Cardiac muscle cell (in vitro differentiated cells and primary cell): Measurements from ENCODE around the gene CMTR1. TPM values are rescaled to one million over a fixed set of nuclear protein-coding genes. Genes with fewer than 3 reads are reported as not detected.
A peak's percentile ranks its signal among the peaks of the same experiment; 100 is the strongest.

ENCODE experiments used
- DNase-seq, 2 donors: peaks; one replicate each; pipeline versions ENCODE4 v3.0.0 to v3.0.0-alpha.2; 2010 to 2017; ENCODE audit warnings: low read depth in 1 of 2, low spot score in 1 of 2
- H3K27ac ChIP-seq: fragments of 200-600 bp; sonication (generic); 2 replicates; pipeline ENCODE4 v1.5.1; 2016
- H3K27me3 ChIP-seq: fragments of 200-600 bp; sonication (generic); 2 replicates; pipeline ENCODE4 v1.6.0; 2016; ENCODE audit warnings: control low read depth
- H3K36me3 ChIP-seq: fragments of 200-600 bp; sonication (generic); 2 replicates; pipeline ENCODE4 v1.5.1; 2016; ENCODE audit warnings: control low read depth
- H3K4me1 ChIP-seq: fragments of 200-600 bp; sonication (generic); 2 replicates; pipeline ENCODE4 v1.8.1; 2017; ENCODE audit warnings: low read depth, mild to moderate bottlenecking, mixed run types
- H3K4me3 ChIP-seq: fragments of 200-600 bp; sonication (generic); 2 replicates; pipeline ENCODE4 v1.5.1; 2016; ENCODE audit warnings: mild to moderate bottlenecking
- H3K9me3 ChIP-seq: fragments of 200-600 bp; sonication (generic); 2 replicates; pipeline ENCODE4 v1.5.1; 2017; ENCODE audit warnings: low read depth, mild to moderate bottlenecking, control low read depth
- CTCF ChIP-seq: IDR thresholded peaks from 2 replicates; pipeline ENCODE4 v1.5.1; 2012; ENCODE audit warnings: low read depth, mild to moderate bottlenecking, low read length
- polyA plus RNA-seq: library from polyadenylated mRNA; unstranded; fragments of >200 nt; fragmentation: Nextera tagmentation; extraction: Ambion mirVana; gene quantifications from 2 replicates; pipeline ENCODE4 v1.2.1, GENCODE V29; 2016
- total RNA-seq: library from RNA; depleted of rRNA; stranded (reverse); fragments of >200 nt; gene quantifications from 2 replicates; pipeline ENCODE4 v1.2.3, GENCODE V29; 2016

The CMTR1 gene, protein sequence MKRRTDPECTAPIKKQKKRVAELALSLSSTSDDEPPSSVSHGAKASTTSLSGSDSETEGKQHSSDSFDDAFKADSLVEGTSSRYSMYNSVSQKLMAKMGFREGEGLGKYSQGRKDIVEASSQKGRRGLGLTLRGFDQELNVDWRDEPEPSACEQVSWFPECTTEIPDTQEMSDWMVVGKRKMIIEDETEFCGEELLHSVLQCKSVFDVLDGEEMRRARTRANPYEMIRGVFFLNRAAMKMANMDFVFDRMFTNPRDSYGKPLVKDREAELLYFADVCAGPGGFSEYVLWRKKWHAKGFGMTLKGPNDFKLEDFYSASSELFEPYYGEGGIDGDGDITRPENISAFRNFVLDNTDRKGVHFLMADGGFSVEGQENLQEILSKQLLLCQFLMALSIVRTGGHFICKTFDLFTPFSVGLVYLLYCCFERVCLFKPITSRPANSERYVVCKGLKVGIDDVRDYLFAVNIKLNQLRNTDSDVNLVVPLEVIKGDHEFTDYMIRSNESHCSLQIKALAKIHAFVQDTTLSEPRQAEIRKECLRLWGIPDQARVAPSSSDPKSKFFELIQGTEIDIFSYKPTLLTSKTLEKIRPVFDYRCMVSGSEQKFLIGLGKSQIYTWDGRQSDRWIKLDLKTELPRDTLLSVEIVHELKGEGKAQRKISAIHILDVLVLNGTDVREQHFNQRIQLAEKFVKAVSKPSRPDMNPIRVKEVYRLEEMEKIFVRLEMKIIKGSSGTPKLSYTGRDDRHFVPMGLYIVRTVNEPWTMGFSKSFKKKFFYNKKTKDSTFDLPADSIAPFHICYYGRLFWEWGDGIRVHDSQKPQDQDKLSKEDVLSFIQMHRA
- 40.7 and 53.3 TPM in 2 replicates for total RNA-seq
- polyA plus RNA-seq, result 41.2 and 42.5 TPM in 2 replicates

DNA sequence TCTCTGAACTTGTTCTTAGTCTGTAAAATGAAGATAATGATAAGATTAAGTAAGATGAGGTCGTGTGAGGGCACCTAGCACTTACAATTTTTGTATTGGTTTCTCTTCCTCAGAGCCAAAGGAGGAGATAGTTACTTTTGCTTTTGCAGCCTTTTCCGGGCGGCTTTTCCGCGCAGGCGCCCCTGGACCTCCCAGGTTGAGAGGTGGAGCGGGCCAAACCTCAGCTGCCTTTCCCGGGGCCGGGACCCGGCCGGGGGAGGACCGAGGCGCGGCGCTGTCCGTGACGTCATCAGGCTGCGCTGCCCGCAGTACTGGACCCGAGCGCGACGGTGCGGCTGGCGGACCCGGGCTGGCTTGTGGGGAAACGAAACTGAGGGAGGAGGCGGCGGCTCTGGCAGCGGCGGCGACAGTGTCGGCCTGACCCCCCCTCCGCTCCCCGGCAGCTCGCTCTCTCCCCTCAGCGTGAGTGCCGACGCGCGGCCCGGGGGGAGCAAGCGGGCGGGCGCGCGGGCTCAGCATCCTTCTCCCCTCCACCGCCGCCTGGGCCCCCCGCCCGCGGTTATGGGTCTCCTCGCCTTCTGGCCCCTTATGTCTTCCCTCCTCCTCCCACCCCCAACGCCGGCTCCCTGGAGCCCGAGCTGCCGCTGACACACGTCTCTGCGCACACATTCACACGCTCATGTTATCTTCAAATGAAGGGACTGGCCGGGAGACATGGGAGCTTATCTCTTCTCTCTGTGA is at the start of gene CMTR1:
CMTR1 (plus strand) TSS at position 306 of the 741 bp plus-strand sequence. CDS start 2,409 bp downstream, outside the sequence.
- Histone ChIP-seq H3K4me3 (peak within 1 kb of the TSS; percentile 74), H3K4me1 (peaks cover 13% of the 10 kb centered on the region), H3K27ac (peak within 1 kb of the TSS; percentile 94), H3K36me3 (peaks cover 9% of the 10 kb centered on the region), H3K27me3 (no peaks in the 10 kb centered on the region), H3K9me3 (no peaks in the 10 kb centered on the region)
- no peak for TF ChIP-seq CTCF
- DNase-seq, result peak; percentile 94 to 95

GRCh38 chr6:37388578-37388977 is 44.4 kb upstream of the CMTR1 start:
- TF ChIP-seq CTCF, result no peak
- H3K27ac ChIP-seq, result no peak overlapping the region
- H3K9me3 ChIP-seq, result no peaks in the 10 kb centered on the region
- no peaks in the 10 kb centered on the region for H3K27me3 ChIP-seq
- peaks cover 38% of the 10 kb centered on the region for H3K36me3 ChIP-seq
- H3K4me1 ChIP-seq, result no peaks in the 10 kb centered on the region
- H3K4me3 ChIP-seq, result no peak overlapping the region
- no peak for DNase-seq

DNA sequence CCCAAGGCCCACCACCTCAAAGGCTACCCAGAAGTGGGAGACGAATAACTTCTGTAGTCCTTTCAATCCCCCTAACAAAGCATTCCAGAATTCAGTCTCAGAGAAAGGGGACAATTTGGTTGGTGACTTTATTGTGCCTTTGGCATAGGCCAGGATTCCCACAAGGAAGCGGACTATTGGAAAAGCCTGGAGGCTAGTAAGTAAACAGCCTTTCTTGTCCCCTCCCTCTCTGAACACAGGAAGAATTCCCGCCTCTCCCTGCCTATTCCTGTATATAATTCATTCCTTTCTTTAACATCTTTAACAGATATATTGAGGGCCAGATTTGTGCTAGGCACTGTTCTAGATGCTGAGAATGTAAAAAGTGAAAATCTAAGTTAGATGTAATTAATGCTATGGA is 43.2 kb upstream of the CMTR1 start:
- Histone ChIP-seq H3K4me1 (no peaks in the 10 kb centered on the region), H3K27me3 (no peaks in the 10 kb centered on the region), H3K36me3 (peaks cover 38% of the 10 kb centered on the region), H3K27ac (no peak overlapping the region), H3K4me3 (no peak overlapping the region), H3K9me3 (no peaks in the 10 kb centered on the region)
- TF ChIP-seq CTCF, result no peak
- no peak for DNase-seq

DNA sequence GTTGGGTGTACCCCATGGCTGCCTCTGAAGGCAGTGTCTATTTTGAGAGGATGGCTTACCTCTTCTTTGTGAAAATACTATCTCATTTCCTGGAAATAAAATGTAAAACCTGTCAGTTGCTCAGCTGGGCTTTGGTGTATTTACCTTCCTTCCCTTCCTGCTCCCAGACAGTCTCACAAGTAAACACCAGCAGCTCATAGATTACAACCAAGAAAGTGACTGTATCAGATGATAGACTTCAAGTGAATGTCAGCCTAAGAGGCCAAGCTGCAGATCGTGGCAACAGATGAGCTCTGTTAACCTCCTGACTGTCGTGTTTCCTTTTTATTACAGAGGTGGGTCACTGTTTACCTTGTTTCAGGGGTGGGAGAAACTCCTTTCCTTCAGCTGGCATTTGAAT is 41.9 kb upstream of the CMTR1 start:
- Histone ChIP-seq H3K36me3 (peaks cover 38% of the 10 kb centered on the region), H3K27ac (no peak overlapping the region), H3K9me3 (no peaks in the 10 kb centered on the region), H3K27me3 (no peaks in the 10 kb centered on the region), H3K4me3 (no peak overlapping the region), H3K4me1 (no peaks in the 10 kb centered on the region)
- TF ChIP-seq CTCF, result no peak
- no peak for DNase-seq

DNA sequence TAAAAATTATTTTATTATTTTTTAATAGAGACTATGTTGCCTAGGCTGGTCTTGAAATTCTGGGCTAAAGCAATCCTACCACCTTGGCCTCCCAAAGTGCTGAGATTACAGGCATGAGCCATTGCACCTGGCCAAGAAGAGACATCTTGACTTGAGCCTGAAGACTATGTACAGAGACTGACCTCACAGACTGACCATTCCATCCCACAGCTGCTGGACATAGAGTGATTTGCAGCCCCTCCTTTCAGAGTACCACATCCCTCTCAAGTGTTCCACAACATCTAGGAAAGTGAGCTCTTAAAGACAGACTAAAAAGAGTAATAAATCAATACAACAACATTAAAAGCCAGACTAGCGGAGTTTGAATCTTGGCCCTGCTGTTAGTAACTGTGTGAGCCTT is 40.2 kb upstream of the CMTR1 start:
- Histone ChIP-seq H3K9me3 (no peaks in the 10 kb centered on the region), H3K27ac (no peak overlapping the region), H3K27me3 (no peaks in the 10 kb centered on the region), H3K36me3 (peaks cover 35% of the 10 kb centered on the region), H3K4me1 (peaks cover 1% of the 10 kb centered on the region), H3K4me3 (no peak overlapping the region)
- no peak for TF ChIP-seq CTCF
- DNase-seq, result no peak
